ENCODE data around the gene CEND1. TPM values are rescaled to one million over a fixed set of nuclear protein-coding genes. Genes with fewer than 3 reads are reported as not detected.

Gene CEND1
- total and polyA plus RNA-seq, 2 of the 13 experiments (the other 11 are each of a cell fraction or from before 2014, with no cell fraction given), result not detected

GRCh38 chr11:802018-802617 lies 12.2 kb upstream of the CEND1 start:
- no peaks in the 10 kb centered on the region for H4K20me1 ChIP-seq (ENCODE audit: insufficient read depth, low read length)
- peaks cover 7 to 8% of the 10 kb centered on the region in 2 experiments; a peak in 3 of 5 replicates for H3K36me3 ChIP-seq (replicated peaks in 1 of 2; ENCODE audit: control insufficient read depth in 1 of 2, insufficient read depth in 2 of 2, low read length in 2 of 2)
- H3K4me1 ChIP-seq (ENCODE audit: insufficient read depth, low read length), result peaks cover 25% of the 10 kb centered on the region
- DNase-seq (ENCODE audit: low spot score) (no peak), ATAC-seq (no peak), FAIRE-seq (no peak)
- 97% methylated on average over 12 of the region's 21 CpGs for WGBS (ENCODE audit: low lambda C conversion rate)
- no peak overlapping the region for H3K4me3 ChIP-seq (replicated peaks in 1 of 3; ENCODE audit: insufficient read depth in 1 of 3, low read depth in 2 of 3, low read length in 3 of 3)
- TF ChIP-seq ZBTB33 (CRISPR knock-in tag; IDR thresholded peaks at IDR 0.05), result peak; percentile 79
- TF ChIP-seq, protein P1, sequence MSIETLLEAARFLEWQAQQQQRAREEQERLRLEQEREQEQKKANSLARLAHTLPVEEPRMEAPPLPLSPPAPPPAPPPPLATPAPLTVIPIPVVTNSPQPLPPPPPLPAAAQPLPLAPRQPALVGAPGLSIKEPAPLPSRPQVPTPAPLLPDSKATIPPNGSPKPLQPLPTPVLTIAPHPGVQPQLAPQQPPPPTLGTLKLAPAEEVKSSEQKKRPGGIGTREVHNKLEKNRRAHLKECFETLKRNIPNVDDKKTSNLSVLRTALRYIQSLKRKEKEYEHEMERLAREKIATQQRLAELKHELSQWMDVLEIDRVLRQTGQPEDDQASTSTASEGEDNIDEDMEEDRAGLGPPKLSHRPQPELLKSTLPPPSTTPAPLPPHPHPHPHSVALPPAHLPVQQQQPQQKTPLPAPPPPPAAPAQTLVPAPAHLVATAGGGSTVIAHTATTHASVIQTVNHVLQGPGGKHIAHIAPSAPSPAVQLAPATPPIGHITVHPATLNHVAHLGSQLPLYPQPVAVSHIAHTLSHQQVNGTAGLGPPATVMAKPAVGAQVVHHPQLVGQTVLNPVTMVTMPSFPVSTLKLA (IDR thresholded peaks at IDR 0.05), result peak; percentile 75
- TF ChIP-seq RBFOX2 (IDR thresholded peaks at IDR 0.05; ENCODE audit: low read depth, low read length), result peak; percentile 31; the same call in 1 of the 2 replicates
- TF ChIP-seq ZNF326 (CRISPR knock-in tag; IDR thresholded peaks at IDR 0.05; ENCODE audit: borderline replicate concordance), result no peak
- peak; percentile 8 for TF ChIP-seq AGO2 (optimal IDR thresholded peaks at IDR 0.05; ENCODE audit: low read depth, low read length)
- TF ChIP-seq ZBTB1 (CRISPR knock-in tag; IDR thresholded peaks at IDR 0.05; ENCODE audit: borderline replicate concordance), result no peak
- TF ChIP-seq, protein P2, sequence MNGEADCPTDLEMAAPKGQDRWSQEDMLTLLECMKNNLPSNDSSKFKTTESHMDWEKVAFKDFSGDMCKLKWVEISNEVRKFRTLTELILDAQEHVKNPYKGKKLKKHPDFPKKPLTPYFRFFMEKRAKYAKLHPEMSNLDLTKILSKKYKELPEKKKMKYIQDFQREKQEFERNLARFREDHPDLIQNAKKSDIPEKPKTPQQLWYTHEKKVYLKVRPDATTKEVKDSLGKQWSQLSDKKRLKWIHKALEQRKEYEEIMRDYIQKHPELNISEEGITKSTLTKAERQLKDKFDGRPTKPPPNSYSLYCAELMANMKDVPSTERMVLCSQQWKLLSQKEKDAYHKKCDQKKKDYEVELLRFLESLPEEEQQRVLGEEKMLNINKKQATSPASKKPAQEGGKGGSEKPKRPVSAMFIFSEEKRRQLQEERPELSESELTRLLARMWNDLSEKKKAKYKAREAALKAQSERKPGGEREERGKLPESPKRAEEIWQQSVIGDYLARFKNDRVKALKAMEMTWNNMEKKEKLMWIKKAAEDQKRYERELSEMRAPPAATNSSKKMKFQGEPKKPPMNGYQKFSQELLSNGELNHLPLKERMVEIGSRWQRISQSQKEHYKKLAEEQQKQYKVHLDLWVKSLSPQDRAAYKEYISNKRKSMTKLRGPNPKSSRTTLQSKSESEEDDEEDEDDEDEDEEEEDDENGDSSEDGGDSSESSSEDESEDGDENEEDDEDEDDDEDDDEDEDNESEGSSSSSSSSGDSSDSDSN (CRISPR knock-in tag; IDR thresholded peaks at IDR 0.05), result no peak
- TF ChIP-seq ZNF768 (CRISPR knock-in tag; IDR thresholded peaks at IDR 0.05), result peak; percentile 38; the same call in 1 of the 2 replicates
- no peak for TF ChIP-seq ZNF883 (CRISPR knock-in tag; IDR thresholded peaks at IDR 0.05; ENCODE audit: not compliant biosample characterization)
- no peak for TF ChIP-seq ZNF317 (CRISPR knock-in tag; IDR thresholded peaks at IDR 0.05)
- H3K27me3 ChIP-seq (ENCODE audit: control insufficient read depth in 1 of 2, insufficient read depth in 2 of 2, low read length in 2 of 2), result no peaks in the 10 kb centered on the region; a peak in 1 of 5 replicates
- intact Hi-C loops (cut with micrococcal nuclease; ENCODE audit: unreplicated experiment) (no loop called here), in situ Hi-C loops (cut with HindIII; ENCODE audit: extremely low pct_ligation_motif_present, low pct_unique_long_range_greater_than_20kb) (no loop called here)
- BruUV-seq (replicated peaks), result no TSS peak
- no peak overlapping the region for H2AFZ ChIP-seq (ENCODE audit: low read length)
- H3K4me2 ChIP-seq (ENCODE audit: low read depth, low read length), result no peak overlapping the region
- CTCF ChIA-PET (ENCODE audit: low intra/inter-chr PET ratio, low total read pairs), result no interaction called here
- H3K9ac ChIP-seq (ENCODE audit: insufficient read depth, low read depth, low read length), result no peak overlapping the region
- peaks cover 14% of the 10 kb centered on the region for H3K79me2 ChIP-seq (ENCODE audit: insufficient read depth, low read length)
- no peak overlapping the region for H3K27ac ChIP-seq (ENCODE audit: extremely low read length, insufficient read depth, low read length)
- no peaks in the 10 kb centered on the region for H3K9me3 ChIP-seq (ENCODE audit: low read length)
- POLR2A ChIA-PET, result no interaction called here

All from HepG2 (cell line).